Gastrocnemius medialis (tissue), 4 donors: ENCODE data around the gene PRDM2.

Source experiments
- CTCF ChIP-seq, 5 experiments: fragments of 450-650 bp in 3 of 5; fragments of 200-600 bp in 2 of 5; sonication (generic) in 2 of 5; IDR thresholded peaks in 4 of 5; conservative IDR thresholded peaks in 1 of 5; 1 replicate in 4 of 5; 2 replicates in 1 of 5; pipeline ENCODE4 v1.5.1; 2016 to 2019; ENCODE audit warnings: antibody characterized with exemption in 5 of 5, mild to moderate bottlenecking in 3 of 5, moderate library complexity in 3 of 5
- POLR2A ChIP-seq, 2 donors: fragments of 450-650 bp; IDR thresholded peaks; one replicate each; pipeline ENCODE4 v1.6.1; 2017; ENCODE audit warnings: antibody characterized with exemption in 2 of 2, mild to moderate bottlenecking in 2 of 2, moderate library complexity in 2 of 2

DNA sequence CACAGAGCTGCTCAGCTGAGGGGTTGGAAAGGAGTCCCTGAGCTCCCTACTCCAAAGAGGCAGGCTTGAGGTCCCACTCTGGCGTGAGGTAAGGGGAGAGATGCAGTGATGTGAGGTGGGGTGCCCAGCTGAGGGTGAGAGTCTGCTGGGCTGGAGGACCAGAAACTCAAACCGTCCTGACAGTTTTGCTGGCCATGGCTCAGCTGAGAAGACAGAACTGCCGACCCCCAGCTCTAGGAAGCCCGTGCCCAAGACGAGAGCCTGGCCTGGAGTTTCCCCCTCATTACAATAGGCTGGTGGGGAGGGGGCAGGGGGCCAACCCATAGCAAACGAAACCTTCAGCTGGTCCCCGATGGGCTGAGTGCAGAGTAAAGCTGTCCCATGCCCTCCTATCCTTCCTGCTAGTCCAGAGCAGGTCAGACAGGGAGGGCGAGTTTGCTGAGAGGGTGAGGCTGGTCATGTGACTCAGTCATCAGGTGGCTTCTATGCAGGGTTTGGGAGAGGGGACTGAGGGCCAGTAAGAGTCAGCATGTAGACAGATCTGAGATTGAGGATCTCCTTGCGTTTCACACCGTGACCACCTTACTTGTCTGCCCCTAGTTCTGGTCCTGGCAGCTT, 129.3 kb downstream of the PRDM2 start:
- no peak for TF ChIP-seq CTCF (IDR thresholded peaks at IDR 0.05 in 4 of 5, conservative IDR thresholded peaks at IDR 0.05 in 1 of 5)
- no peak for TF ChIP-seq POLR2A (IDR thresholded peaks at IDR 0.05)
